Thoracic aorta (tissue), 2 donors: ENCODE data around the gene DOCK10. TPM values are rescaled to one million over a fixed set of nuclear protein-coding genes. Genes with fewer than 3 reads are reported as not detected.
A peak's percentile ranks its signal among the peaks of the same experiment; 100 is the strongest.

Source experiments
- ATAC-seq: fragments of 150-250 bp; one replicate; pipeline ENCODE4 v1.8.0; 2017; ENCODE audit warnings: low read depth; ENCODE audit not compliant: insufficient number of reproducible peaks, low FRiP score
- DNase-seq: peaks from one replicate; pipeline ENCODE4 v3.0.0-alpha.2; 2020; ENCODE audit warnings: low spot score
- H3K27ac ChIP-seq, 2 donors: fragments of 200-600 bp; sonication (generic); 1 replicate in 1 of 2; 2 replicates in 1 of 2; pipeline ENCODE4 v1.5.1; 2016; ENCODE audit warnings: mild to moderate bottlenecking in 2 of 2, moderate library complexity in 2 of 2
- H3K27me3 ChIP-seq: fragments of 200-600 bp; sonication (generic); replicated peaks from 2 replicates; pipeline ENCODE4 v1.6.0; 2016; ENCODE audit warnings: mild to moderate bottlenecking; ENCODE audit not compliant: insufficient read depth
- H3K36me3 ChIP-seq: fragments of 200-600 bp; sonication (generic); one replicate; pipeline ENCODE4 v1.5.1; 2016
- H3K4me1 ChIP-seq, 2 donors: fragments of 200-600 bp; sonication (generic); 1 replicate in 1 of 2; 2 replicates in 1 of 2; pipeline versions ENCODE4 v1.5.1 to v1.6.0; 2016; ENCODE audit warnings: low read depth in 2 of 2, mild to moderate bottlenecking in 1 of 2; ENCODE audit not compliant: control insufficient read depth in 1 of 2
- H3K4me3 ChIP-seq: fragments of 200-600 bp; sonication (generic); 2 replicates; pipeline ENCODE4 v1.5.1; 2016; ENCODE audit warnings: mild to moderate bottlenecking
- H3K9me3 ChIP-seq: fragments of 200-600 bp; sonication (generic); 2 replicates; pipeline ENCODE4 v1.5.1; 2016
- total RNA-seq, 2 donors: library from RNA; depleted of rRNA; stranded (reverse); fragments of >200 nt; gene quantifications; one replicate each; pipeline versions ENCODE4 v1.1.0 to v1.2.3, GENCODE V29; 2016
- TF ChIP-seq, protein P1 (sequence below): fragments of 200-600 bp; sonication (generic); IDR thresholded peaks from one replicate; pipeline ENCODE4 v1.5.1; 2019; ENCODE audit warnings: antibody characterized with exemption

Gene DOCK10
- total RNA-seq, 2 donors from 2014 or later = 44.9 to 53.0 TPM

DNA sequence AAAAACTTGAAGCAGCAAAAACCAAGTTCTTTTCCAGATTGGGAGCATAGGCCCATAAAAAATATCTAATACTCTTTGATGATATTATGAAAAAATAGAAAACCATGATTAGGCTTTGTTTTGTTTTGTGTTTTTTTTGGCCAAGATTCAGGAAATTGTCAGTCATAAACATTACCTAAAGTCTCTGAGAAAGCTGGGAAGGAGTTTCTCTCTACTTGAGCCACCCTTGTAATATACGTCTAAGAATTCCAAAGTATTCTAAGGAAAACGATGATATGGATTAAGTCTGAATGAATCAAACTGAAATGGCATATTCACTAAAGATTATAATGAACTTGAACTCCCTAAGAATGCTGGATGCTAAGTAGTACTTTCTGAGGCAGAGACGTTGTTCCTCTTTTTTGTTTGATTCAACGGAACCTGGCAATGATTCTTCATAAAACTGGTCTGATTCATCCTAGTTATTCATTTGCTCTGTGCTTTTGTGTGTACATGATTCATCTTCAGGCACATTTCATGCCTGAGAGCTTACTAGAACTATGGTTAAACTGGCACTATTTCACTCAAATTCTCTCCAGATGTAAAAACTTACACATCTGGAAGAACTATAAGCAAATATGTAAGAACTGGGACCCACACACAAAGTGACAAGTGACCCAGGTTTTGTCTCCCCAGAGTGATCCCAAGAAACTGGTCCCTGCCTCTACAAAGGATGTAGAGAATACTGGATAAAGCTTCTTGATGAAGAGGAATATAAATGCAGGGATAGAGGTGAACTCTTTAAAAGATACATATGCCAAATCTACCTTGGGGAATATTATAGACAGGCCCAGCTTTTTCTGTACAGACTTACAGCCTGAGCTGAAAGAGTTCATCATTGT lies 159.7 kb downstream of the DOCK10 start:
- ATAC-seq (peak; percentile 53), DNase-seq (no peak)
- no peaks in the 10 kb centered on the region for H3K9me3 ChIP-seq
- TF ChIP-seq, protein P1, sequence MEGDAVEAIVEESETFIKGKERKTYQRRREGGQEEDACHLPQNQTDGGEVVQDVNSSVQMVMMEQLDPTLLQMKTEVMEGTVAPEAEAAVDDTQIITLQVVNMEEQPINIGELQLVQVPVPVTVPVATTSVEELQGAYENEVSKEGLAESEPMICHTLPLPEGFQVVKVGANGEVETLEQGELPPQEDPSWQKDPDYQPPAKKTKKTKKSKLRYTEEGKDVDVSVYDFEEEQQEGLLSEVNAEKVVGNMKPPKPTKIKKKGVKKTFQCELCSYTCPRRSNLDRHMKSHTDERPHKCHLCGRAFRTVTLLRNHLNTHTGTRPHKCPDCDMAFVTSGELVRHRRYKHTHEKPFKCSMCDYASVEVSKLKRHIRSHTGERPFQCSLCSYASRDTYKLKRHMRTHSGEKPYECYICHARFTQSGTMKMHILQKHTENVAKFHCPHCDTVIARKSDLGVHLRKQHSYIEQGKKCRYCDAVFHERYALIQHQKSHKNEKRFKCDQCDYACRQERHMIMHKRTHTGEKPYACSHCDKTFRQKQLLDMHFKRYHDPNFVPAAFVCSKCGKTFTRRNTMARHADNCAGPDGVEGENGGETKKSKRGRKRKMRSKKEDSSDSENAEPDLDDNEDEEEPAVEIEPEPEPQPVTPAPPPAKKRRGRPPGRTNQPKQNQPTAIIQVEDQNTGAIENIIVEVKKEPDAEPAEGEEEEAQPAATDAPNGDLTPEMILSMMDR = no peak
- peaks cover 23 to 28% of the 10 kb centered on the region in 2 donors for H3K4me1 ChIP-seq
- H3K36me3 ChIP-seq = no peaks in the 10 kb centered on the region
- H3K27me3 ChIP-seq = no peaks in the 10 kb centered on the region
- no peak overlapping the region for H3K4me3 ChIP-seq
- peak overlapping the region; percentile 33 to 51 for H3K27ac ChIP-seq

GRCh38 chr2:224881846-224882245 lies 160.4 kb downstream of the DOCK10 start:
- no peak overlapping the region for H3K4me3 ChIP-seq
- no peaks in the 10 kb centered on the region for H3K27me3 ChIP-seq
- TF ChIP-seq, protein P1 = no peak
- ATAC-seq = no peak
- peaks cover 23 to 28% of the 10 kb centered on the region in 2 donors for H3K4me1 ChIP-seq
- H3K27ac ChIP-seq = peak overlapping the region; percentile 33 to 51
- no peaks in the 10 kb centered on the region for H3K9me3 ChIP-seq
- DNase-seq = no peak
- no peaks in the 10 kb centered on the region for H3K36me3 ChIP-seq

DNA sequence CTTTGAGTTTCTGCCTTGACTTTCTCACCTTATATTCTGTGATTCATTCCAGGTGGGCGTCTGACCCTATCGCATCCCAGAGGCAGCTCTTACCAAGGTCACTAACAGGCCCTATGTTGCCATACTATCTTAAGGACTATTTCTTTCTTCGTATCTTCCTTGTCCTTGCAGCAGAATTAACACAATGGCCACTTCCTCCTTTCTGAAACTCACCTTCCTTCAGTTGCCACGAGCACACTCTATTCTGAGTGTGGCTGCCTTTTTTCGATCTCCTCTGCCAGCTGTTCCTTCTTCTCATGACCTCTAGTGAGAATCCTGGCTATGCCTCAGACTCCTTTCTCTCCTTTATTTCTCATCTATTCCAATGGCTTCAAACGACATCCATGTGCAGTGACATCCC lies 165.7 kb downstream of the DOCK10 start:
- Histone ChIP-seq H3K27me3 (no peaks in the 10 kb centered on the region), H3K9me3 (no peaks in the 10 kb centered on the region), H3K27ac (no peak overlapping the region), H3K4me1 (peaks cover 0 to 8% of the 10 kb centered on the region in 2 donors), H3K4me3 (no peak overlapping the region), H3K36me3 (no peaks in the 10 kb centered on the region)
- no peak for DNase-seq
- ATAC-seq = no peak
- TF ChIP-seq, protein P1 = no peak

DNA sequence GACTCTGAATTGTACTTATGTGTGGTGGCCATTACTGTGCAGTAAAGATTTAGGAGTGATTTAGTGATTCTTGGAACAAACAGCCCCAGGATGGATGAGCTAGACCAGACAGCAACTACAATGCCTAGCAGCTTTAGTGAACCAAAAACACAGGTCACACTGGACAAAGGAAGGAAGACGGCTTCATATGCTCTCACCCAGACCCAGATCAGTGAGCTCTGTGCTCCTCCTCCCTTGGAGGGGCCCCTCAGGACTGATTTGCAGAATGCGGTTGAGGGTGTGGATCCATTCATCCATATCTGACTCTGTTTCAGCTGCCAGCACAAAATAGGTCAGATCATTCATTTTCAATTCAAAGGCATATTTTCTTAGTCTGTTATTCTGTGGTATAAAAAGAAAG lies 166.4 kb downstream of the DOCK10 start:
- Histone ChIP-seq H3K9me3 (no peaks in the 10 kb centered on the region), H3K27ac (no peak overlapping the region), H3K27me3 (no peaks in the 10 kb centered on the region), H3K4me1 (peaks cover 0 to 8% of the 10 kb centered on the region in 2 donors), H3K4me3 (no peak overlapping the region), H3K36me3 (no peaks in the 10 kb centered on the region)
- no peak for ATAC-seq
- TF ChIP-seq, protein P1 = no peak
- DNase-seq = no peak

GRCh38 chr2:224875153-224875552 lies 167.1 kb downstream of the DOCK10 start:
- no peak overlapping the region for H3K4me3 ChIP-seq
- H3K36me3 ChIP-seq = no peaks in the 10 kb centered on the region
- TF ChIP-seq, protein P1 = no peak
- no peak overlapping the region for H3K27ac ChIP-seq
- peaks cover 2 to 12% of the 10 kb centered on the region in 2 donors for H3K4me1 ChIP-seq
- no peaks in the 10 kb centered on the region for H3K9me3 ChIP-seq
- DNase-seq = no peak
- no peak for ATAC-seq
- no peaks in the 10 kb centered on the region for H3K27me3 ChIP-seq
